Heart left ventricle (tissue), 13 donors: ENCODE results near the gene XAGE3.

Experiments
- CTCF ChIP-seq, 12 donors: fragments of 200-600 bp; sonication (generic) in 4 of 12; IDR thresholded peaks; one replicate each; pipeline versions ENCODE4 v1.5.0 to v1.8.0; 2018 to 2022; ENCODE audit warnings: antibody characterized with exemption in 12 of 12, mild to moderate bottlenecking in 5 of 12
- POLR2A ChIP-seq, 2 donors: fragments of 450-650 bp; IDR thresholded peaks; one replicate each; pipeline ENCODE4 v1.6.1; 2017; ENCODE audit warnings: antibody characterized with exemption in 2 of 2, mild to moderate bottlenecking in 2 of 2, moderate library complexity in 2 of 2
- donor health status: ischemic (EF 13 %, LVEDD 7.1; RV severe dilation, severe dysfunction).
- donor health status: DM: no; HTN: yes; CAD: no.
- donor health status: DM: no; HTN: no; CAD: no.
- donor health status: ischemic (EF 25% LVEDD 6.9; RV normal size, moderate dysfunction).
- donor health status: ischemic (EF 25% LVEDD 5.7; RV mildly dilated, moderate dysfunction).
- donor health status: ischemic (EF 35%, LVEDD 5.7; RV mildly dilated, moderate dysfunction).
- donor health status: nonischemic (EF 11% LVEDD 7.7; RV severe dilation, severe dysfunction).
- donor health status: DM: yes; HTN: yes; CAD: no.
- donor health status: PGD.
- donor health status: ischemic (EF 29% LVEDD 5.4; RV normal size, mild dysfunction).
- donor health status: nonischemic (EF 23%, LVEDD 6.1; RV moderate dilation, normal function).

- no peak for TF ChIP-seq CTCF (IDR thresholded peaks at IDR 0.05)
- TF ChIP-seq POLR2A (IDR thresholded peaks at IDR 0.05) = no peak
Measured at GRCh38 chrX:52870046-52870445, 2.2 kb upstream of the XAGE3 start.
